Keratinocyte (primary cell): ENCODE results near the gene ZFYVE9. TPM values are rescaled to one million over a fixed set of nuclear protein-coding genes. Genes with fewer than 3 reads are reported as not detected.

Experiments
- DNase-seq: peaks from one replicate; pipeline ENCODE4 v3.0.0-alpha.2; 2011; ENCODE audit warnings: low read depth, missing footprints, low spot score
- FAIRE-seq: peaks from 2 replicates; lab custom pipeline; 2011; peaks lifted over from hg19 to GRCh38; lab: Jason Lieb, UNC
- H2AFZ ChIP-seq: 2 replicates; pipeline ENCODE4 v1.6.0; 2012; ENCODE audit warnings: low read length, control low read depth, inconsistent platforms; ENCODE audit not compliant: control insufficient read depth
- H3K27ac ChIP-seq: 2 replicates; pipeline ENCODE4 v1.5.1; 2011; ENCODE audit warnings: low read length; ENCODE audit not compliant: control insufficient read depth, insufficient read depth
- H3K27me3 ChIP-seq: 3 replicates; pipeline ENCODE4 v1.6.0; 2011; ENCODE audit warnings: low read length; ENCODE audit not compliant: control insufficient read depth, insufficient read depth; ENCODE audit errors: extremely low read depth
- H3K36me3 ChIP-seq, 2 experiments: 2 replicates in 1 of 2; 3 replicates in 1 of 2; pipeline ENCODE4 v1.5.1; 2011; ENCODE audit warnings: low read length in 2 of 2, mild to moderate bottlenecking in 1 of 2; ENCODE audit not compliant: control insufficient read depth in 2 of 2, insufficient read depth in 2 of 2; ENCODE audit errors: extremely low read depth in 1 of 2
- H3K4me1 ChIP-seq: 3 replicates; pipeline ENCODE4 v1.5.1; 2011; ENCODE audit warnings: low read length; ENCODE audit not compliant: control insufficient read depth, insufficient read depth; ENCODE audit errors: extremely low read depth
- H3K4me2 ChIP-seq: 3 replicates; pipeline ENCODE4 v1.6.0; 2011; ENCODE audit warnings: low read depth, low read length; ENCODE audit not compliant: control insufficient read depth, insufficient read depth; ENCODE audit errors: extremely low read depth
- H3K4me3 ChIP-seq, 3 experiments: fragments of 200-600 bp in 1 of 3; sonication (generic) in 1 of 3; 2 replicates in 2 of 3; 3 replicates in 1 of 3; pipeline ENCODE4 v1.5.1; 2011 to 2016; ENCODE audit warnings: low read length in 3 of 3, mild to moderate bottlenecking in 3 of 3, control low read depth in 2 of 3, inconsistent platforms in 1 of 3, low read depth in 1 of 3, mixed read lengths in 1 of 3, mixed run types in 1 of 3, moderate library complexity in 1 of 3; ENCODE audit not compliant: control insufficient read depth in 2 of 3, insufficient read depth in 2 of 3; ENCODE audit errors: extremely low read depth in 1 of 3
- H3K79me2 ChIP-seq: 2 replicates; pipeline ENCODE4 v1.6.0; 2012; ENCODE audit warnings: low read length; ENCODE audit not compliant: control insufficient read depth, insufficient read depth
- H3K9ac ChIP-seq: 3 replicates; pipeline ENCODE4 v1.6.0; 2011; ENCODE audit warnings: low read length; ENCODE audit not compliant: control insufficient read depth, insufficient read depth; ENCODE audit errors: extremely low read depth
- H3K9me1 ChIP-seq: 3 replicates; pipeline ENCODE4 v1.6.0; 2011; ENCODE audit warnings: low read length; ENCODE audit not compliant: control insufficient read depth, insufficient read depth; ENCODE audit errors: extremely low read depth
- H3K9me3 ChIP-seq: 2 replicates; pipeline ENCODE4 v1.5.1; 2012; ENCODE audit warnings: low read depth, low read length; ENCODE audit not compliant: control insufficient read depth
- H4K20me1 ChIP-seq: 3 replicates; pipeline ENCODE4 v1.6.0; 2011; ENCODE audit warnings: low read length; ENCODE audit not compliant: control insufficient read depth, insufficient read depth; ENCODE audit errors: extremely low read depth
- CTCF ChIP-seq, 3 experiments: IDR thresholded peaks in 1 of 3; conservative IDR thresholded peaks in 1 of 3; optimal IDR thresholded peaks in 1 of 3; 2 replicates in 2 of 3; 3 replicates in 1 of 3; pipeline versions ENCODE3 to v1.5.1; 2011; ENCODE audit warnings: low read length in 3 of 3, mild to moderate bottlenecking in 3 of 3, moderate library complexity in 2 of 3, control low read depth in 1 of 3, inconsistent platforms in 1 of 3; ENCODE audit not compliant: insufficient read depth in 2 of 3; ENCODE audit errors: extremely low read depth in 1 of 3
- EZH2 ChIP-seq: IDR thresholded peaks from one replicate; pipeline ENCODE4 v1.6.1; 2012; ENCODE audit warnings: inconsistent platforms, mild to moderate bottlenecking, low read length, moderate library complexity
- dilution Hi-C: fragments of 300-500 bp; cut with MboI; formaldehyde crosslinking; loops from one replicate; pipeline ENCODE4 v1.7.0; 2020; ENCODE audit warnings: low sequenced_read_pairs; ENCODE audit not compliant: extremely low pct_ligation_motif_present
- polyA plus RNA-seq, 5 experiments: library from polyadenylated mRNA; depleted of rRNA in 3 of 5; stranded (reverse) in 3 of 5; stranded (forward) in 1 of 5; unstranded in 1 of 5; fragments of >200 nt; gene quantifications; 1 replicate in 1 of 5; 2 replicates in 3 of 5; 3 replicates in 1 of 5; pipeline versions ENCODE4 v1.2.1 to v1.2.3, GENCODE V29; 2011 to 2012; ENCODE audit warnings: missing spikeins in 2 of 5, low read depth in 1 of 5, low replicate concordance in 1 of 5

ZFYVE9 gene
- polyA plus RNA-seq, 1 donor (not counting 4 experiments of a cell fraction or from before 2014, with no cell fraction given), result 27.7 TPM

DNA sequence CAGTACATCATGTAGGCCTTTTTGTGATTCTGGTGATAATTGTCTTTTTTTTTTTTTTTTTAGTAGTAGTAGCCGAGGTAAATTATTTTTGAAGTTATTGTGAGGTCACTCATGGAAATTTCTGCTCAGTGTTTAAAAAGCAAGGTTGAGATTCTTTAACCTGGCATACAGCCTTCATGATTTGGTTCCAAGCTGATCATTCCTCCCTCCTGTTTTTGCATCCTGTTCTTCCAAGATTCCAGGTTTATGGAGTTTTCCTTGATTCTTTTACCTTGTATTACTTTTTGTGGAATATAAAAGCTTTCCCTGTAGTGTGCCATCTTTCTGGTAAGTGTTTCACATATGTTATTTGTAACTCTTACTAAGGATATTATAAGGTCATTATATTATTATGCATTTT is 9.1 kb downstream of the ZFYVE9 start:
- Histone ChIP-seq H4K20me1 (peaks cover 2% of the 10 kb centered on the region), H3K9ac (no peak overlapping the region), H3K36me3 (no peaks in the 10 kb centered on the region), H3K4me1 (no peaks in the 10 kb centered on the region), H3K79me2 (peaks cover 88% of the 10 kb centered on the region), H3K9me1 (no peaks in the 10 kb centered on the region), H3K27ac (no peak overlapping the region), H3K4me2 (no peak overlapping the region), H3K27me3 (no peaks in the 10 kb centered on the region), H3K9me3 (no peaks in the 10 kb centered on the region), H2AFZ (no peak overlapping the region), H3K4me3 (no peak overlapping the region)
- no peak for TF ChIP-seq EZH2
- TF ChIP-seq CTCF (optimal IDR thresholded peaks at IDR 0.05 in 1 of 3, IDR thresholded peaks at IDR 0.05 in 1 of 3, conservative IDR thresholded peaks at IDR 0.05 in 1 of 3; ENCODE audit: extremely low read depth in 1 of 3, insufficient read depth in 2 of 3, low read length in 3 of 3), result no peak
- dilution Hi-C loops, result no loop called here
- DNase-seq (no peak), FAIRE-seq (no peak)

DNA sequence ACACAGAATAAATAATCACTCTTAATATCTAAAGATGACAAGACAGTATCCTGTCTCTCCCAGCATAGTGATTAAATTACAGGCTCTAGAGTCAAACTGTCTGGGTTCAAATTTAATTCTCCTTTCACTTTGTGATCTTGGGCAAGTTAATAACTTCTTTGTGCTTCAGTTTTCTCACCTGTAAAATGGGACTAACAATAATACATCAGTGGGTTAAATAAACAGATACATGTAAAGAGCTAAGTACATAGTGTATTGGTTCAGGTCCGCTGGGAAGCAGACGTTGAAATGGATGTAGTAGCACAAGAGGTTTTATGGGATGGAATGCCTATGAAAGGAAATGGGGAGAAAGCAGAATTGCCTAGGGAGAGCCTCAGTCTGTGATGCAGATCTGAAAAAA is 10.7 kb downstream of the ZFYVE9 start:
- no peak for TF ChIP-seq CTCF (optimal IDR thresholded peaks at IDR 0.05 in 1 of 3, IDR thresholded peaks at IDR 0.05 in 1 of 3, conservative IDR thresholded peaks at IDR 0.05 in 1 of 3; ENCODE audit: extremely low read depth in 1 of 3, insufficient read depth in 2 of 3, low read length in 3 of 3)
- no peak for TF ChIP-seq EZH2
- Histone ChIP-seq H3K4me1 (no peaks in the 10 kb centered on the region), H3K9me1 (no peaks in the 10 kb centered on the region), H3K4me2 (no peak overlapping the region), H3K79me2 (peaks cover 85% of the 10 kb centered on the region), H2AFZ (no peak overlapping the region), H3K27ac (no peak overlapping the region), H3K36me3 (no peaks in the 10 kb centered on the region), H3K9ac (no peak overlapping the region), H3K4me3 (no peak overlapping the region), H3K9me3 (no peaks in the 10 kb centered on the region), H4K20me1 (peaks cover 2% of the 10 kb centered on the region), H3K27me3 (no peaks in the 10 kb centered on the region)
- FAIRE-seq (no peak), DNase-seq (no peak)
- dilution Hi-C loops, result no loop called here
